Mesendoderm (in vitro differentiated cells): ENCODE data around the gene ALG1L2.
"Not testable (repeated sequence)": the region's sequence is repeated elsewhere in the genome, so short reads cannot be mapped to it uniquely, and the experiment has no call there.

Source experiments
- DNase-seq: peaks from one replicate; pipeline ENCODE4 v3.0.0; 2013
- H2AK5ac ChIP-seq: 2 replicates; pipeline ENCODE4 v1.6.1; 2013; ENCODE audit warnings: low read length, inconsistent platforms
- H2BK120ac ChIP-seq: 2 replicates; pipeline ENCODE4 v1.6.1; 2013; ENCODE audit warnings: low read depth, mild to moderate bottlenecking, low read length, moderate library complexity, mixed read lengths
- H2BK15ac ChIP-seq: replicated peaks from 2 replicates; pipeline ENCODE4 v1.6.1; 2013; ENCODE audit warnings: low read depth, mild to moderate bottlenecking, moderate library complexity
- H2BK5ac ChIP-seq: 2 replicates; pipeline ENCODE4 v1.6.1; 2013; ENCODE audit warnings: low read length, inconsistent platforms
- H3K18ac ChIP-seq: 2 replicates; pipeline ENCODE4 v1.6.1; 2013; ENCODE audit warnings: mild to moderate bottlenecking, low read length, mixed read lengths
- H3K23ac ChIP-seq: one replicate; pipeline ENCODE4 v1.6.1; 2013; ENCODE audit warnings: low read length
- H3K27ac ChIP-seq: 2 replicates; pipeline ENCODE4 v1.5.1; 2013; ENCODE audit warnings: low read depth, mild to moderate bottlenecking, inconsistent platforms, low read length, moderate library complexity
- H3K27me3 ChIP-seq: 2 replicates; pipeline ENCODE4 v1.6.1; 2013; ENCODE audit warnings: low read length, control low read depth, mild to moderate bottlenecking, inconsistent platforms; ENCODE audit not compliant: insufficient read depth, poor library complexity
- H3K36me3 ChIP-seq: 2 replicates; pipeline ENCODE4 v1.6.1; 2013; ENCODE audit warnings: low read length, inconsistent platforms; ENCODE audit not compliant: control insufficient read depth, insufficient read depth
- H3K4ac ChIP-seq: one replicate; pipeline ENCODE4 v1.6.1; 2013; ENCODE audit warnings: low read depth, mild to moderate bottlenecking, low read length, moderate library complexity
- H3K4me1 ChIP-seq: 2 replicates; pipeline ENCODE4 v1.6.1; 2013; ENCODE audit warnings: low read depth, low read length, inconsistent platforms; ENCODE audit not compliant: control insufficient read depth
- H3K4me2 ChIP-seq: 2 replicates; pipeline ENCODE4 v1.6.1; 2013; ENCODE audit warnings: low read length
- H3K4me3 ChIP-seq: 2 replicates; pipeline ENCODE4 v1.5.1; 2013; ENCODE audit warnings: mild to moderate bottlenecking, low read length
- H3K56ac ChIP-seq: one replicate; pipeline ENCODE4 v1.6.1; 2013; ENCODE audit warnings: low read length
- H3K79me1 ChIP-seq: 2 replicates; pipeline ENCODE4 v1.6.1; 2013; ENCODE audit warnings: low read length, inconsistent platforms
- H3K79me2 ChIP-seq: 2 replicates; pipeline ENCODE4 v1.6.1; 2013; ENCODE audit warnings: mild to moderate bottlenecking, low read length; ENCODE audit not compliant: control insufficient read depth, insufficient read depth
- H3K9ac ChIP-seq: 2 replicates; pipeline ENCODE4 v1.6.1; 2013; ENCODE audit warnings: low read length, inconsistent platforms
- H4K5ac ChIP-seq: one replicate; pipeline ENCODE4 v1.6.1; 2013; ENCODE audit warnings: low read length
- H4K8ac ChIP-seq: one replicate; pipeline ENCODE4 v1.6.1; 2013; ENCODE audit warnings: low read depth, mild to moderate bottlenecking, control low read depth, low read length, moderate library complexity
- WGBS: extraction: QIAGEN DNeasy Blood & Tissue Kit; methylation state at CpG from one replicate; pipeline ENCODE4 v1.1.7; 2013; ENCODE audit warnings: low lambda C conversion rate, missing lambda C conversion rate; ENCODE audit not compliant: insufficient coverage; ENCODE audit errors: extremely low coverage; 5-methylcytosine and 5-hydroxymethylcytosine counted together

The ALG1L2 gene

DNA sequence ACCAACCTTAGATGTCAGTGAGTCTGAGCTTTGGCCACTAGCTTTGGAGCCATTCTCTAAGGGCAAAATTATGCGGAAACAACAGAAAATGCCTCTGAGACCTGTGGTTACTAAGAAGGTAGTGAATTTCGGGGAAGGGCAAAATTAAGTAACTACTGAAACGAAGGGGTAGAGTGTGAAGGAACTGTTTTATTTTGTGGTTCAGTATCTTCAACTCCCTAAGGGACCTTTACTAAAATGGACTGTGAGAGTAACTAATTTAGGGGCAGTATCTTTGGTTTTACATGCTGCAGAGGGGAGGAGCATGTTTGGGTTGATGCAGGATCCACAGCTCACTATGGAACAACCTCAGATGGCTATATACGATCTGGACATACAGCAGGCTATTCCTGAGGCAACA lies 8.0 kb upstream of the ALG1L2 start:
- H3K9ac ChIP-seq = no peak overlapping the region
- H3K56ac ChIP-seq = no peak overlapping the region
- DNase-seq = no peak
- H3K79me1 ChIP-seq = no peaks in the 10 kb centered on the region
- no peak overlapping the region for H3K4ac ChIP-seq
- no peak overlapping the region for H3K18ac ChIP-seq
- H2BK120ac ChIP-seq = no peak overlapping the region
- no CpG with 5 or more reads among the region's 4 CpGs for WGBS
- no peak overlapping the region for H4K8ac ChIP-seq
- H4K5ac ChIP-seq = no peak overlapping the region
- H2AK5ac ChIP-seq = no peak overlapping the region
- H2BK5ac ChIP-seq = no peak overlapping the region
- no peak overlapping the region for H3K4me2 ChIP-seq
- no peaks in the 10 kb centered on the region for H3K79me2 ChIP-seq
- no peak overlapping the region for H3K27ac ChIP-seq
- H3K23ac ChIP-seq = no peak overlapping the region
- H2BK15ac ChIP-seq = no peak overlapping the region
- H3K36me3 ChIP-seq = no peaks in the 10 kb centered on the region
- no peak overlapping the region for H3K4me3 ChIP-seq
- no peaks in the 10 kb centered on the region for H3K4me1 ChIP-seq
- H3K27me3 ChIP-seq = no peaks in the 10 kb centered on the region

DNA sequence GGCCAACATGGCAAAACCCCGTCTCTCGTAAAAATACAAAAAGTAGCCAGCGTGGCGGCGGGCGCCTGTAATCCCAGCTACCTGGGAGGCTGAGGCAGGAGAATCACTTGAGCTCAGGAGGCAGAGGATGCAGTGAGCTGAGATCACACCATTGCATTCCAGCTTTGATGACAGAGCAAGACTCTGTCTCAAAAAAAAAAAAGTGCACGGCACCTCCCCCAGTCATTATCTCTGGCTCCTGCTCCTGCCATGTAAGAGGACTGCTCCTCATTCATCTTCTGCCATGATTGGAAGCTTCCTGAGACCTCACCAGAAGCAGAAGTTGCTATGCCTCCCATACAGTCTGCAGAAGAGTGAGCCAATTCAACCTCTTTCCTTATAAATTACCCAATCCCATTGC lies 4.0 kb upstream of the ALG1L2 start:
- no peak overlapping the region for H3K23ac ChIP-seq
- H3K79me1 ChIP-seq = no peaks in the 10 kb centered on the region
- H3K56ac ChIP-seq = no peak overlapping the region
- H3K36me3 ChIP-seq = no peaks in the 10 kb centered on the region
- no peak overlapping the region for H3K9ac ChIP-seq
- no peak overlapping the region for H2BK5ac ChIP-seq
- no peak overlapping the region for H2BK15ac ChIP-seq
- H3K4me3 ChIP-seq = no peak overlapping the region
- no peak overlapping the region for H4K8ac ChIP-seq
- H3K4me2 ChIP-seq = no peak overlapping the region
- H3K18ac ChIP-seq = no peak overlapping the region
- H3K27ac ChIP-seq = no peak overlapping the region
- no CpG with 5 or more reads among the region's 7 CpGs for WGBS
- no peak overlapping the region for H3K4ac ChIP-seq
- no peak overlapping the region for H4K5ac ChIP-seq
- H2BK120ac ChIP-seq = no peak overlapping the region
- no peak for DNase-seq
- H3K27me3 ChIP-seq = no peaks in the 10 kb centered on the region
- no peak overlapping the region for H2AK5ac ChIP-seq
- no peaks in the 10 kb centered on the region for H3K79me2 ChIP-seq
- no peaks in the 10 kb centered on the region for H3K4me1 ChIP-seq

- not testable (repeated sequence) for H2BK15ac ChIP-seq, H3K23ac ChIP-seq, H4K5ac ChIP-seq, H3K4me2 ChIP-seq, H4K8ac ChIP-seq, H3K56ac ChIP-seq, H3K9ac ChIP-seq, H2BK5ac ChIP-seq, H3K27ac ChIP-seq, H3K36me3 ChIP-seq, H3K4ac ChIP-seq, H3K4me3 ChIP-seq, H3K4me1 ChIP-seq, H2AK5ac ChIP-seq, H3K27me3 ChIP-seq, H3K79me2 ChIP-seq, H2BK120ac ChIP-seq, H3K79me1 ChIP-seq, DNase-seq, H3K18ac ChIP-seq
- WGBS = no CpG with 5 or more reads among the region's 7 CpGs
These were observed 1.9 kb downstream of the ALG1L2 start for GRCh38 chr3:130083363-130084090.

DNA sequence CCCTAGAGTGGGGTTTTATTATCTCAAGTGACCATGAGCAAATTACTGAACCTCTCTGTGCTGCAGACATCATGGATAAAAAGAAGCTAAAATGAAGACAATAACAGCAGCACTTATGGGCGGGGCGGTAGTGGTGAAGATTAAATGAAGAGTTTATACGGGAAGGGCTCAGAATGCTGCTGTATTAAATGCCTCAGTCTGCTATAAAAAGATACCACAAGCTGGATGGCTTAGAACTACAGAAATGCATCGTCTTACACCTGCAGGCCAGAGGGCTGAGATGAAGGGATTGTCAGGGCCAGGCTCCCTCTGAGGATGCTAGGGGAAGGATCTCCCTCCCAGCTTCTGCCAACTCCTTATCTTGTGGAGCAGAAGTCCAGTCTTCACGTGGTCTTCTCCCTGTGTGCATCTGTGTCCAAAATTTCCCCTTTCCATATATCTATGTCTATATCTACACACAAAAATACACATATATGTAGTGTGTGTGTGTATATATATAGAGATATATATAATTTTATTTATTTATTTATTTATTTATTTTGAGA lies 2.9 kb downstream of the ALG1L2 start:
- no peak overlapping the region for H4K5ac ChIP-seq
- H2BK5ac ChIP-seq = no peak overlapping the region
- no CpG with 5 or more reads among the region's 5 CpGs for WGBS

GRCh38 chr3:130085881-130086280 lies 4.2 kb downstream of the ALG1L2 start:
- WGBS = no CpG with 5 or more reads among the region's 6 CpGs
- Histone ChIP-seq H3K27me3 (no peaks in the 10 kb centered on the region), H3K18ac (no peak overlapping the region), H2BK120ac (no peak overlapping the region), H3K4me3 (no peak overlapping the region), H3K79me1 (no peaks in the 10 kb centered on the region), H3K9ac (no peak overlapping the region), H3K56ac (no peak overlapping the region), H3K23ac (no peak overlapping the region), H4K5ac (no peak overlapping the region), H3K36me3 (no peaks in the 10 kb centered on the region), H3K4ac (no peak overlapping the region), H3K4me2 (no peak overlapping the region), H4K8ac (no peak overlapping the region), H2AK5ac (no peak overlapping the region), H3K27ac (no peak overlapping the region), H3K4me1 (no peaks in the 10 kb centered on the region), H2BK5ac (no peak overlapping the region), H3K79me2 (no peaks in the 10 kb centered on the region), H2BK15ac (no peak overlapping the region)
- no peak for DNase-seq

More for the DNA sequence above, 2.9 kb downstream of the ALG1L2 start:
- H2AK5ac ChIP-seq = no peak overlapping the region
- H3K23ac ChIP-seq = no peak overlapping the region
- H3K9ac ChIP-seq = no peak overlapping the region
- DNase-seq = no peak
- H3K79me1 ChIP-seq = no peaks in the 10 kb centered on the region
- H3K79me2 ChIP-seq = no peaks in the 10 kb centered on the region
- H3K27ac ChIP-seq = no peak overlapping the region
- no peaks in the 10 kb centered on the region for H3K36me3 ChIP-seq
- H3K4me1 ChIP-seq = no peaks in the 10 kb centered on the region
- no peak overlapping the region for H3K4me2 ChIP-seq
- no peak overlapping the region for H3K4me3 ChIP-seq
- H3K4ac ChIP-seq = no peak overlapping the region
- H2BK15ac ChIP-seq = no peak overlapping the region
- no peak overlapping the region for H2BK120ac ChIP-seq
- no peaks in the 10 kb centered on the region for H3K27me3 ChIP-seq
- H3K18ac ChIP-seq = no peak overlapping the region
- no peak overlapping the region for H3K56ac ChIP-seq
- H4K8ac ChIP-seq = no peak overlapping the region

GRCh38 chr3:130086628-130087027 lies 5.0 kb downstream of the ALG1L2 start:
- H3K23ac ChIP-seq, H3K4me2 ChIP-seq, H3K9ac ChIP-seq, H2BK120ac ChIP-seq, H3K18ac ChIP-seq, H3K4me3 ChIP-seq, H2AK5ac ChIP-seq, H3K79me1 ChIP-seq, H3K4me1 ChIP-seq, H3K79me2 ChIP-seq, H2BK5ac ChIP-seq, H2BK15ac ChIP-seq, H3K36me3 ChIP-seq, DNase-seq, H3K27ac ChIP-seq, H4K8ac ChIP-seq, H3K4ac ChIP-seq, H4K5ac ChIP-seq, H3K27me3 ChIP-seq, H3K56ac ChIP-seq: not testable (repeated sequence)
- no CpG with 5 or more reads among the region's 2 CpGs for WGBS
